Measurements from ENCODE around the gene DRG1.

DNA sequence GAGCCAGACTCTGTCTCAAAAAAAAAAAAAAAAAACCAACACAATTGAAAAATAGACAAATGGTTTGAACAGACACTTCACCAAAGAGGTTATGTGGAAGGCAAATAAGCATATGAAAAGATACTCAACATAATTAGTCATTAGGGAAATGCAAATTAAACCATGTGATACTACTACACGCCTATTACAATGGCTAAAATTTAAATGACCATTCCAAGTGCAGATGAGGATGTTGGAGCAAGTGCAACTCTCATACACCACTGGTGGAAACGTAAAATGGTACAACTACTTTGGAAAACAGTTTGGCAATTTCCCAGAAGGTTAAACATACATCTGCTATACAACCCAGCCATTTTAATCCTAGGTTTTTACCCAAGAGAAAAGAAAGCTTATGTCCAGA is 65.9 kb downstream of the DRG1 start:
- TF ChIP-seq FOXA1 (IDR thresholded peaks at IDR 0.05) (no peak), ZNF384 (IDR thresholded peaks at IDR 0.05) (no peak), NFRKB (IDR thresholded peaks at IDR 0.05) (no peak), FOXM1 (IDR thresholded peaks at IDR 0.05; ENCODE audit: borderline replicate concordance) (no peak)
